NCI-H82 treated with DMSO at 0.1 percent for 48 hours (cell line): Measurements from ENCODE around the gene SLC41A3.
A peak's percentile ranks its signal among the peaks of the same experiment; 100 is the strongest.

Experiments used
- DNase-seq: peaks from one replicate; lab custom pipeline; 2025; ENCODE audit not compliant: unreplicated experiment; lab: John Stamatoyannopoulos, UW

Gene SLC41A3

DNA sequence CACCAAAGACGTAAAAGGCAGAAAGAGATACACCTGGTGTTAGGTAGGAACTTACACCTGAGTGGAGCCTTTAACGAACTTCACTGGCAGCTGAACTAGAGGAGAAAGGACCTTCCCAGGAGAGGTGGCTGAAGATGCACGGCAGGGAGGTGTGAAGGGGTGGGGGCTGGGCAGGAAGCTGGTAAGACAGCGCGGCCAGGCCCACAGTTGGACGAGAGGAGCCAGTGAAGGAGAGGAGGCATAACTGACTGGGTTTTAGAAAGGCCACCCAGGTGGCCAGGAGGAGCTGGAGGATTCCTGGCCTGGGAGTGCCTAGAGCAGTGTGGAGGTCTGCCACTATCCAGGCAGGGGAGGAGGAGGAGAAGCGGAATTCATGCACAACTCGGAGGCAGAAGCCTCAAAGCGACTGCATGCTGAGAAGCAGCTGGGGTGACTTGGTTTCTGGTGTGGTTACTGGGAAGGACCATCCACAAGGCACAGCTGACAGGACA, 51.9 kb downstream of the SLC41A3 start:
- DNase-seq: no peak

- no peak for DNase-seq
Observed at GRCh38 chr3:126030455-126030854, 53.5 kb downstream of the SLC41A3 start.

DNA sequence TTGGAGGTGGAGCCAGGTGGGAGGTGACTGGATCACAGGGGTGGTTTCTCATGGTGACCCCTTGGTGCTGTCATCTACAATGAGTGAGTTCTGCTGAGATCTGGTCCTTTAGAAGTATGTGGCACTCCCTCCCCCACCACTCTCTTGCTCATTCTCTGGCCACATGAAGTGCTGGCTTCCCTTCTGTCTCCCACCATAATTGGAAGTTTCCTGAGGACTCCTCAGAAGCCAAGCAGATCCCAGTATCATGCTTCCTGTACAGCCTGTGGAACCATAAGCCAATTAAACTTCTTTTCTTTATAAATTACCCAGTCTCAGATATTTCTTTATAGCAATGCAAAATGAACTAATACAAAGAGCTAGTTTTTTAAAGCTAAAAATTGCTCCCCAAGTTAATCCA, 54.7 kb downstream of the SLC41A3 start:
- DNase-seq: no peak

- no peak for DNase-seq
Observed at GRCh38 chr3:126028096-126028495, 55.8 kb downstream of the SLC41A3 start.

GRCh38 chr3:126026761-126027160, 57.2 kb downstream of the SLC41A3 start:
- DNase-seq: no peak

- DNase-seq: no peak
Observed at GRCh38 chr3:126026277-126026751, 57.6 kb downstream of the SLC41A3 start.

- DNase-seq: no peak
Observed at GRCh38 chr3:126025862-126026261, 58.1 kb downstream of the SLC41A3 start.

DNA sequence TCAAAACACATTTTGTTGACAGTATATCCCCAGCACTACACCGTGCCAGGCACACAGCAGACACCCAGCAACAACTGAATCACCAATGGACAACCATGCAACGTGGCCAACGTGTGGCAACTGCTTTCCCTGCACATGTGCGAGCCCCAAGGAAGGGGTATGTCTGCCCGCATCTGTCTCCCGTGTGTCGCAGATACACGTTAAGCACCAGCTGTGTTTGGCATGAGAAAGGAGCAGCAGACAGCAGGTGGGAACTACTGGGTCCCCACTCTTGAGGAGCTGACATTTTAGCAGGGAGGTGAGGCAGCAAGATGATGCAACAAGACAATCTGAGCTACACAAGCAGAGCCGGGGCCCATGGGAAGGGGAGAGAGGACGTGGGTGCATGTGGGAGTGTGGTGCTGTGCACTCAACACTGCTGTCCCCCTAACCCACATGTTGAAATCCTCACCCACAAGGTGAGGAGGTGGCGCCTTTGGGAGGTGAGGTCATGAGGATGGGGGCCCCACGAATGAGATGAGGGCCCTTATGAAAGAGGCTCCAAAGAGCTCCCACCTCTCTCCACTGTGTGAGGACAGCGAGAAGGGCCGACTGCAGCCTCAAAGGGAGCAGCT, 58.7 kb downstream of the SLC41A3 start:
- DNase-seq: no peak

DNA sequence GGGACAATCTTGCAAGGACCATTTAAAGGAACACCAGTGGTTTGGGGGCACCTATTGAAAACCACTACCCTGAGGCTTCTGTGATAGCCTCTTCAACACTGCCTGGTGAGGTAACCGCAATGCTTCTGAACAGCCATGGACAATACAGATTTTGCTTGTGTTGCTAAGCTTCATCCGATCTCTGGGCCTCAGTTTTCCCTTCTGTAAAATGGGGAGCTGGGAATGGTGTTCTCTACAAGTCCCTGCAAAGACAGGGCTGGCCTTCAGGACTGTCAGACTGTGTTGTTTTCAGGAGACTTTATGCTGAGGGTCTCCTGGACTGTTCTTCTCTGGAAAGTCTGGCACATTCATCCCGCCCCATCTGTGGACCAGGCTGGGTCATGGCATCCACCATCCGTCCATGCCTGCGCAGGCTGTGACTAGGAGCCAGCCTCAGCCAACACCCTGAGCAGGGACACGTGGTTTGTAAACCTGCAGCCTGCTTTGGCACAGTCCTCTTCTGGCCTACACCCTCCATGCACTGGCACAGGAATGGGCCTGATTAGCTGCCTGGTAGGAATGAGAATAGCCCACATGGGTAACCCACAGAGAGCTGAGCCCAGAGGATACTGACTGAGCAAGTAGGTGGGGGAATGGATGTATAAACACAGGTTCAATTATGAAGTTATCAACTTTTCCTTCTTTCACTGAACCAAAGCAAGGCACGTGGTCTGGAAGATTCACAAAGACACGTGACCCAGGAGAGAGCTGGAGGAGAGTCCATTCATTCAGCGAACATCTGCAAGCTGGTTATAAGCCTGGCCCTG, 59.7 kb downstream of the SLC41A3 start:
- no peak for DNase-seq

- DNase-seq: no peak
Observed at GRCh38 chr3:126023390-126023789, 60.5 kb downstream of the SLC41A3 start.

GRCh38 chr3:126022741-126023359, 61.1 kb downstream of the SLC41A3 start:
- peak; percentile 83 for DNase-seq

DNA sequence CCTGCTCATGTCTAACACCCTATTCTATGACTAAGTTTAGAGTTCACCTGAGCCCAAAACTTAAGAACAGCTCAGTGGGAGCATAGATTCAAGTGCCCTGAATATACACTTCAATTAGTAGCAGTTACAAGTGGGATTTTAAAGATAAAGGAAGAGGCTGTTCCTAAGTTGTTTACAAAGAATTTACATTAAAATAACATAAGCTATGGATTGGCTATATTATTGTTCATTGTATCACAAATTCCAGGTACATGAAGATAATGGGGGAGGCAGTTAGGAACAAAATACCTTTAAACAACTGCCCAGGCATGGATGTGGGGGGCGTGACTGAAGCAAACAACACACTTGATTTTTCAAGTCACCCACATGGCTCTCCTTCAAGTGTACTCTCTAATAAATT, 62.2 kb downstream of the SLC41A3 start:
- no peak for DNase-seq

DNA sequence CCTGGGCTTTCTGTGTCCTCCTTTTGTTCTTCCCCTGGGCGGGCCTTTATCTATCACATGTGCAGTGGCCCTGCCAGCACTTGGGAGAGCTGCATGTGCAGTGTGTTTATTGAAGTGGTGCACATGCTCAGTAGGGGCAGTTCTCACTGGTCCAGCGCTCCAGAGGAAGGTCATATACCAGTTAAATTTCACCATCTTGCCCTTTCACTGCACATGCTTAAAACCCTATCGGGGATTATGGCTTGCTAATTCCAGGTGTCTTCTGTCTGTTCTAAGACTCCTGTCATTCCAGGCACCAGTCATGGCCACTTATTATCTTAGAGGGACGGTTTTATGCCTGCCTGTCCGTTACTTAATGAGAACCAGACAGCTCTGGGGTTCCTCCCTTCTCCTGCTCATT, 62.7 kb downstream of the SLC41A3 start:
- peak; percentile 28 for DNase-seq

GRCh38 chr3:126019683-126020082, 64.2 kb downstream of the SLC41A3 start:
- no peak for DNase-seq

GRCh38 chr3:126018995-126019394, 64.9 kb downstream of the SLC41A3 start:
- DNase-seq: peak; percentile 28

GRCh38 chr3:126018545-126018944, 65.4 kb downstream of the SLC41A3 start:
- DNase-seq: no peak

DNA sequence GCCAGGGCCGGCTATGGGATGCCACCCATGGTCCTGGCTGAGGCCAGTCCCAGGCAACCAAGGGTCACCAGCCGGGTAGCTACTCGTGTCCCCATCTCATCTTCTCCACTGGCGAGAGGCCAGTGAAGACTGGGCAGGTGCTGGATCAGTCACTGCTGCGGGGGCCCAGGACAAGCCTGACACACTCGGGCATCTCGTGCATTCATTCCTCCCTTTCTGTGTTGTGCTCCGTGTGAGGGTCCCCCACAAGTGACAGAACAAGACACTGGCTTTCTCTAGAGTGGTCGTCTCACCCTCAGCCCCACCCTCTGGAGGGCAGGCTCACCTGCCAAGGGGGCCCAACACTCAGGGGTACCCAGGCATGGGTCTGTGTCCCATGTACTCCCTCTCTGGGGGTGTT, 66.6 kb downstream of the SLC41A3 start:
- no peak for DNase-seq

DNA sequence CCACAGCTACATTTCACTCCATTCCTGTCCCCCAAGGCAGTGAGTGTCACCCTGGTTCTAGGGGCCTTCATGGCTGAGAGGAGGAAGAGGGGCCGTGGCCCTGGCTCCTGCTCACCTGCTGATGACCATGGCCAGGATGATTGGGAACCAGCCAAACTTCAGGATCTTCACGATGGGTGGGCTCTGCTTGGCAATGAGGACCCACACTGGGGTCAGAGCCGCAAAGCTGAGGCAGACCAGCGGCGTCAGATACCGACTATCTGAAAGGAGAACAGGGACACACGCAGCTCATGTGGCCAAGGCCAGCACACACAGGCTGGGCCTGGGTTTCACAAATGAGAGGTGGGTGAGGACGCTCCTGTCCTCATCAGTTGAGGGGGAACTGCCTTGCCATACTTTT, 67.3 kb downstream of the SLC41A3 start:
- DNase-seq: no peak

DNA sequence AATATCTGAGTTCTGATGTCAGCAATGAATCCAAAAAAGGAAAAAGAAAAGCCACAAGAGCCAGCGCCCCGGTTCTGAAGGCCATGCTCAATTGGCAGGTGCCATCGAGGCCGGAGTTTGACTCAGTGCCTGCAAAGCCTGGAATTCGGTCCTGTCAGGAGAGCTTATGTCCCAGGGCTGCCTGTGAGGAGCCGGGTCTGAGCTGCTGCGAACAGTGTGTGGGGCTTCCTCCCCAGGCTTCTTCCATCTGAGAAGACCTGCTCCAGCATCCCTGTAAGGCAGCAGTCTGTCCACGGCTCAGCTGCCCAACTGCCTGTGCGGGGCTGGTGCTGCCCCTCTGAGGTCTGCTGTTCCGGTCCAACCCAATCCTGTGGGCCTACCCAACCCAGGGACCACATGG, 68.8 kb downstream of the SLC41A3 start:
- DNase-seq: no peak

- DNase-seq: no peak
Observed at GRCh38 chr3:126014252-126014651, 69.7 kb downstream of the SLC41A3 start.

GRCh38 chr3:126013751-126014156, 70.2 kb downstream of the SLC41A3 start:
- no peak for DNase-seq

- no peak for DNase-seq
Observed at GRCh38 chr3:126009181-126009580, 74.7 kb downstream of the SLC41A3 start.
